ENCODE data around the gene EDNRA. TPM values are rescaled to one million over a fixed set of nuclear protein-coding genes. Genes with fewer than 3 reads are reported as not detected.

EDNRA gene
- total and polyA plus RNA-seq, 2 of the 8 experiments (the other 6 are each of a cell fraction or from before 2014, with no cell fraction given), result 1.7 to 3.3 TPM

DNA sequence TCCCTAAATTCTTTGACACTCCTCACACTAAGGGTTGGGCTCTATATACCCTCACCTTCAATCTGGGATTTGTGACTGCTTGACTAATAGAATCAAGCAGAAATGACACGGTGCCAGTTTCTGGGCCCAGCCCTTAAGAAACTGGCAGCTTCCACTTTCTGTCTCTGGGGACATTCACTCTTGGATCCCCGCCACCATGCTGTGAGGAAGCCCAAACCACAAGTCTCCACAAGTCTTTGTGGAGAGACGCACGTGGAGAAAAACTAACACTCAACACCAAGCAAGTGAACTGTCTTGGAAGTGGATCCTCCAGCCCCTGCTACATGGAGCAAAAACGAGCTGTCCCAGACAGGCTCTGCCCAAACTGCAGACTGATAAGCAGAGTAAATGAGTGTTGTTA, 1.1 kb upstream of the EDNRA start:
- Histone ChIP-seq H3K27me3 (replicated peaks in 1 of 4; ENCODE audit: control insufficient read depth in 3 of 4, extremely low read depth in 1 of 4, insufficient read depth in 3 of 4, low read length in 3 of 4) (peaks cover 4 to 21% (median 17%) of the 10 kb centered on the region in 4 experiments), H3K4me3 (ENCODE audit: extremely low read depth in 1 of 4, insufficient read depth in 2 of 4, low read depth in 3 of 4, low read length in 4 of 4) (no peak overlapping the region), H3K18ac (ENCODE audit: extremely low read depth, low read length) (no peak overlapping the region), H3K9me3 (ENCODE audit: insufficient read depth in 2 of 2, low read depth in 1 of 2, low read length in 1 of 2) (no peaks in the 10 kb centered on the region), H3K36me3 (ENCODE audit: control insufficient read depth in 2 of 4, insufficient read depth in 4 of 4, low read length in 3 of 4) (no peaks in the 10 kb centered on the region), H4K20me1 (replicated peaks in 1 of 2; ENCODE audit: control insufficient read depth in 1 of 2, insufficient read depth in 2 of 2, low read length in 2 of 2) (no peaks in the 10 kb centered on the region), H3K4ac (replicated peaks; ENCODE audit: insufficient read length, low read depth, low read length) (no peak overlapping the region), H3K23ac (ENCODE audit: insufficient read length) (no peak overlapping the region), H3K56ac (replicated peaks; ENCODE audit: insufficient read length, low read depth, low read length) (no peak overlapping the region), H4K5ac (ENCODE audit: insufficient read length, low read depth, low read length) (no peak overlapping the region), H3K9ac (replicated peaks in 1 of 4; ENCODE audit: extremely low read depth in 1 of 4, low read depth in 3 of 4, low read length in 3 of 4) (no peak overlapping the region), H2AFZ (ENCODE audit: low read length) (no peak overlapping the region), H3K4me2 (ENCODE audit: insufficient read depth in 1 of 2, low read depth in 2 of 2, low read length in 2 of 2) (no peak overlapping the region), H2BK12ac (ENCODE audit: low read depth, low read length) (no peak overlapping the region), H3K4me1 (replicated peaks in 1 of 4; ENCODE audit: control insufficient read depth in 3 of 4, insufficient read depth in 4 of 4, low read length in 3 of 4) (no peaks in the 10 kb centered on the region; a peak in 1 of 7 replicates), H3K27ac (ENCODE audit: low read depth, low read length) (no peak overlapping the region), H2BK15ac (ENCODE audit: low read length) (no peak overlapping the region), H3K14ac (ENCODE audit: insufficient read length) (no peak overlapping the region), H2BK20ac (ENCODE audit: low read length) (no peak overlapping the region), H3K23me2 (ENCODE audit: low read depth, low read length) (peaks cover 5% of the 10 kb centered on the region; the same call in 1 of the 2 replicates), H2AK5ac (ENCODE audit: low read depth, low read length) (no peak overlapping the region), H2BK5ac (ENCODE audit: low read depth, low read length) (no peak overlapping the region), H2BK120ac (replicated peaks; ENCODE audit: low read depth, low read length) (no peak overlapping the region), H3K79me1 (ENCODE audit: low read depth, low read length) (no peaks in the 10 kb centered on the region), H4K8ac (ENCODE audit: extremely low read depth, insufficient read depth, low read length) (no peak overlapping the region), H4K91ac (replicated peaks; ENCODE audit: insufficient read length, low read length) (no peak overlapping the region), H3K79me2 (ENCODE audit: control insufficient read depth in 1 of 2, insufficient read depth in 2 of 2, low read length in 2 of 2) (no peaks in the 10 kb centered on the region)
- FAIRE-seq, result no peak
- no peak for DNase-seq (ENCODE audit: low read depth in 1 of 2, low spot score in 2 of 2)
- 95% methylated on average over 4 of the region's 5 CpGs; no CpG with 5 or more reads in 1 of the 2 experiments for WGBS, 2 experiments (ENCODE audit: extremely low coverage in 1 of 2, insufficient coverage in 1 of 2, insufficient read length in 1 of 2, insufficient replicate concordance in 2 of 2, low coverage in 1 of 2, low lambda C conversion rate in 2 of 2, missing lambda C conversion rate in 1 of 2)
- ChIA-PET POLR2A (ENCODE audit: partially characterized antibody) (interaction anchor here (1.3 kb wide), 1 partner anchor 10 kb away, joined by 3 read pairs; no protein-coding TSS in a partner anchor), CTCF (ENCODE audit: partially characterized antibody) (interaction anchor here (0.6 to 2.4 kb wide), 5 partner anchors 13 to 407 kb away, joined by 3 to 7 read pairs (median 3); no protein-coding TSS in a partner anchor)
- TF ChIP-seq, protein P1, sequence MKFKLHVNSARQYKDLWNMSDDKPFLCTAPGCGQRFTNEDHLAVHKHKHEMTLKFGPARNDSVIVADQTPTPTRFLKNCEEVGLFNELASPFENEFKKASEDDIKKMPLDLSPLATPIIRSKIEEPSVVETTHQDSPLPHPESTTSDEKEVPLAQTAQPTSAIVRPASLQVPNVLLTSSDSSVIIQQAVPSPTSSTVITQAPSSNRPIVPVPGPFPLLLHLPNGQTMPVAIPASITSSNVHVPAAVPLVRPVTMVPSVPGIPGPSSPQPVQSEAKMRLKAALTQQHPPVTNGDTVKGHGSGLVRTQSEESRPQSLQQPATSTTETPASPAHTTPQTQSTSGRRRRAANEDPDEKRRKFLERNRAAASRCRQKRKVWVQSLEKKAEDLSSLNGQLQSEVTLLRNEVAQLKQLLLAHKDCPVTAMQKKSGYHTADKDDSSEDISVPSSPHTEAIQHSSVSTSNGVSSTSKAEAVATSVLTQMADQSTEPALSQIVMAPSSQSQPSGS (IDR thresholded peaks at IDR 0.05; ENCODE audit: low read length), result no peak
- no peak for TF ChIP-seq TAF1 (IDR thresholded peaks at IDR 0.05; ENCODE audit: low read depth, low read length)
- no peak for TF ChIP-seq CHD2 (IDR thresholded peaks at IDR 0.05; ENCODE audit: low read length)
- TF ChIP-seq, protein P2, sequence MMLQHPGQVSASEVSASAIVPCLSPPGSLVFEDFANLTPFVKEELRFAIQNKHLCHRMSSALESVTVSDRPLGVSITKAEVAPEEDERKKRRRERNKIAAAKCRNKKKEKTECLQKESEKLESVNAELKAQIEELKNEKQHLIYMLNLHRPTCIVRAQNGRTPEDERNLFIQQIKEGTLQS (IDR thresholded peaks at IDR 0.05; ENCODE audit: insufficient read depth, low read depth, low read length), result no peak
- no peak for TF ChIP-seq SIN3A (conservative IDR thresholded peaks at IDR 0.05 in 1 of 2, IDR thresholded peaks at IDR 0.05 in 1 of 2; ENCODE audit: low read depth in 1 of 2, low read length in 2 of 2)
- TF ChIP-seq SP2 (IDR thresholded peaks at IDR 0.05; ENCODE audit: low read length), result no peak
- no peak for TF ChIP-seq EGR1 (IDR thresholded peaks at IDR 0.05; ENCODE audit: borderline replicate concordance, low read depth, low read length)
- TF ChIP-seq SP4 (IDR thresholded peaks at IDR 0.05; ENCODE audit: low read length), result no peak
- TF ChIP-seq JUND (IDR thresholded peaks at IDR 0.05; ENCODE audit: low read length), result no peak
- TF ChIP-seq CREB1 (IDR thresholded peaks at IDR 0.05), result no peak
- no peak for TF ChIP-seq NANOG (IDR thresholded peaks at IDR 0.05; ENCODE audit: insufficient read depth, low read depth, low read length, poor library complexity, severe bottlenecking)
- TF ChIP-seq KDM4A (IDR thresholded peaks at IDR 0.05; ENCODE audit: low read depth, low read length, severe bottlenecking), result no peak
- no peak for TF ChIP-seq CEBPB (IDR thresholded peaks at IDR 0.05; ENCODE audit: low read depth, low read length)

Data from H1 (cell line).